Fibroblast of lung (primary cell): ENCODE data around the gene CTTNBP2NL. TPM values are rescaled to one million over a fixed set of nuclear protein-coding genes. Genes with fewer than 3 reads are reported as not detected.

Experiments
- DNase-seq, 2 donors: peaks; one replicate each; pipeline versions ENCODE4 v3.0.0 to v3.0.0-alpha.2; 2010; ENCODE audit warnings: low read depth in 2 of 2
- H2AFZ ChIP-seq: 2 replicates; pipeline ENCODE4 v1.5.1; 2012; ENCODE audit warnings: low read length, control low read depth, inconsistent platforms
- H3K27ac ChIP-seq: 2 replicates; pipeline ENCODE4 v1.5.1; 2011; ENCODE audit warnings: low read length, control low read depth; ENCODE audit not compliant: insufficient read depth
- H3K27me3 ChIP-seq: 2 replicates; pipeline ENCODE4 v1.5.1; 2011; ENCODE audit warnings: mild to moderate bottlenecking, low read length; ENCODE audit not compliant: control insufficient read depth, insufficient read depth
- H3K36me3 ChIP-seq: 2 replicates; pipeline ENCODE4 v1.5.1; 2011; ENCODE audit warnings: low read length; ENCODE audit not compliant: control insufficient read depth, insufficient read depth
- H3K4me1 ChIP-seq: 2 replicates; pipeline ENCODE4 v1.5.1; 2011; ENCODE audit warnings: low read length; ENCODE audit not compliant: control insufficient read depth, insufficient read depth; ENCODE audit errors: extremely low read depth
- H3K4me2 ChIP-seq: 2 replicates; pipeline ENCODE4 v1.5.1; 2011; ENCODE audit warnings: low read length, control low read depth; ENCODE audit not compliant: insufficient read depth; ENCODE audit errors: extremely low read depth
- H3K4me3 ChIP-seq, 4 experiments: fragments of 200-600 bp in 1 of 4; sonication (generic) in 1 of 4; replicated peaks in 1 of 4; 2 replicates each; pipeline ENCODE4 v1.5.1; 2011 to 2016; ENCODE audit warnings: low read length in 4 of 4, low read depth in 3 of 4, mild to moderate bottlenecking in 3 of 4, control low read depth in 2 of 4, inconsistent platforms in 1 of 4, mixed read lengths in 1 of 4; ENCODE audit not compliant: insufficient read depth in 1 of 4; ENCODE audit errors: control extremely low read depth in 1 of 4
- H3K79me2 ChIP-seq: 2 replicates; pipeline ENCODE4 v1.5.1; 2012; ENCODE audit warnings: mild to moderate bottlenecking, low read length, inconsistent platforms; ENCODE audit not compliant: control insufficient read depth, insufficient read depth
- H3K9ac ChIP-seq: 2 replicates; pipeline ENCODE4 v1.5.1; 2011; ENCODE audit warnings: mild to moderate bottlenecking, low read length, control low read depth; ENCODE audit not compliant: insufficient read depth
- H3K9me3 ChIP-seq: 2 replicates; pipeline ENCODE4 v1.5.1; 2012; ENCODE audit warnings: low read depth, low read length; ENCODE audit not compliant: control insufficient read depth, insufficient read depth
- H4K20me1 ChIP-seq: 2 replicates; pipeline ENCODE4 v1.5.1; 2011; ENCODE audit warnings: low read length; ENCODE audit not compliant: control insufficient read depth, insufficient read depth; ENCODE audit errors: extremely low read depth
- EZH2 ChIP-seq: IDR thresholded peaks from 2 replicates; pipeline ENCODE4 v1.5.1; 2012; ENCODE audit warnings: low read length, control low read depth, mild to moderate bottlenecking; ENCODE audit errors: missing control alignments
- polyA plus RNA-seq, 2 donors: library from polyadenylated mRNA; depleted of rRNA in 1 of 2; stranded (reverse) in 1 of 2; unstranded in 1 of 2; fragments of >200 nt; gene quantifications; 2 replicates each; pipeline ENCODE4 v1.2.1, GENCODE V29; 2011 to 2012; ENCODE audit warnings: missing spikeins in 1 of 2
- total RNA-seq: library from RNA; depleted of rRNA; stranded (reverse); fragments of >200 nt; gene quantifications from 2 replicates; pipeline ENCODE4 v1.2.1, GENCODE V29; 2014
- TF ChIP-seq, protein P1 (sequence below), 2 donors: IDR thresholded peaks in 1 of 2; conservative IDR thresholded peaks in 1 of 2; 1 replicate in 1 of 2; 2 replicates in 1 of 2; pipeline ENCODE4 v1.5.1; 2011 to 2012; ENCODE audit warnings: low read length in 2 of 2, control low read depth in 1 of 2, inconsistent platforms in 1 of 2, low read depth in 1 of 2, mild to moderate bottlenecking in 1 of 2

Gene CTTNBP2NL
- total and polyA plus RNA-seq, 2 donors (not counting 1 experiment from before 2014, with no cell fraction given), result 18.5 to 26.8 TPM

DNA sequence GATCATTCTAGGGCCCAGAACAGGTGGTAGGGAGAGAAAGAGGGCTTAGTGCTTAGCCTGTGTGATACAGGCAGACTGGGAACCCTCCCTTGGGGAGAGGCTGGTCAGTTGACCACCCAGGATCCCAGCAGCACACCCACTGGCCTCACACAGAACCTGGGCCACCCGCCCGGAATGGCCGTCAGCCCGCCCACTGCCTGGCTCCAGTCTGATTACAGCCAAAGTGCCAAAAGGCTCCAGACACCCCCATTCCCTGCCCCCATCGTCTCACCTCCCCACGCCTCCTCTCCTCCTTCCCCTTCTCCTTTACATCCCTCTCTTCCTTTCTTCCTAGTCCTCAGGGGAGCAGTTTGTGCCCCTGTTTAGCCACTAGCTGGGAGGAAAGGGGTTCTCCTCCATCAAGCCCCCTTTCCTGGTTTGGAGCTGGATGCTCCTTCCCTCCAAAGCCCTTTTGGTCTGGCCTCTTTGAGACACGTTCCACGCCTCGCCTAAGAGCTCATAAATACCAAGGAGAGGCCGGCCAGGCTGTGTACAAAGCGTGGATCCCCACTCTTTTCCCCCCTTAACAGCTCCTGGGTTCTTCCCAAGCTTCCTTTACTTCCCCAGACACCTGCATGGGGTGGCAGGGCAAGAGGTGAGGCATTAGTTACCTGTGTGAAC is 108.1 kb downstream of the CTTNBP2NL start:
- DNase-seq, result no peak
- peaks cover 2% of the 10 kb centered on the region for H3K4me1 ChIP-seq

DNA sequence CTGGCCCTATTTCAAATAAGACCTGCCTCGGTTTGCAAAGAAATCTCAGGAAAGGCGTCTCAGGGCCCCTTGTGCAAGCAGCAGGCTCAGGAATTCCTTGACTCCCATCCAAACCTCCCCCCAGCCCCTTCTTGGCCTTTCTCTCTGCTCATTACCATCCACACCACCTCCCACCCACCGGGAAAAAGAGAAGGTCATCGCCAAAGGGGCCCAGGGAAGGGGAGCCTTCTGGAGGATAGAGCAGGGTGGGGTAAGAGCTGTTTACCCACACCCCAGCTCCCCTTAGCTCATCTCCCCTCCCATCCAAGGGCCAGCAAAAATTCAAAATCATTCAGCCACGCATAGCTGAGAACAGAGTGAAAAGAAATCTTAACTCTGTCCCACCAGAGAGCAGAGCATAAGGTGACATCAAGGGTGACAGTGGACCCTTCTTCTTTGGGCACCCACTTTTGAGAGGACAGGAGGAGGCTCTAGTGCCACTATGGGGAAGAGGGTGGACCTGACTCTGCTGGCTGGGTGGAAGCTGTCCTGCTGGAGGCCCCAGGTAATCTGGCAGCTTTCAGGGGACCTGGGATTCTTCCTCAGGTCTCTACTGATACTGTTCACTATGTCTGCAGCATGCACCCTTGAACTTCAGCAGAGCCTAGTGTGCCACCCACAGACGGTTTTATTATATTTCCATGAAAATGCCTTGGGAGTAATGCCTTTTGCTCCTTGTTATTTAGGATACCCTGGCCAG is 108.8 kb downstream of the CTTNBP2NL start:
- peaks cover 24% of the 10 kb centered on the region for H3K27me3 ChIP-seq
- H3K4me2 ChIP-seq, result no peak overlapping the region
- no peak overlapping the region for H3K27ac ChIP-seq
- H4K20me1 ChIP-seq, result no peaks in the 10 kb centered on the region
- H3K79me2 ChIP-seq, result no peaks in the 10 kb centered on the region
- no peaks in the 10 kb centered on the region for H3K36me3 ChIP-seq
- no peaks in the 10 kb centered on the region for H3K9me3 ChIP-seq
- H2AFZ ChIP-seq, result no peak overlapping the region
- H3K9ac ChIP-seq, result no peak overlapping the region
- TF ChIP-seq, protein P1, sequence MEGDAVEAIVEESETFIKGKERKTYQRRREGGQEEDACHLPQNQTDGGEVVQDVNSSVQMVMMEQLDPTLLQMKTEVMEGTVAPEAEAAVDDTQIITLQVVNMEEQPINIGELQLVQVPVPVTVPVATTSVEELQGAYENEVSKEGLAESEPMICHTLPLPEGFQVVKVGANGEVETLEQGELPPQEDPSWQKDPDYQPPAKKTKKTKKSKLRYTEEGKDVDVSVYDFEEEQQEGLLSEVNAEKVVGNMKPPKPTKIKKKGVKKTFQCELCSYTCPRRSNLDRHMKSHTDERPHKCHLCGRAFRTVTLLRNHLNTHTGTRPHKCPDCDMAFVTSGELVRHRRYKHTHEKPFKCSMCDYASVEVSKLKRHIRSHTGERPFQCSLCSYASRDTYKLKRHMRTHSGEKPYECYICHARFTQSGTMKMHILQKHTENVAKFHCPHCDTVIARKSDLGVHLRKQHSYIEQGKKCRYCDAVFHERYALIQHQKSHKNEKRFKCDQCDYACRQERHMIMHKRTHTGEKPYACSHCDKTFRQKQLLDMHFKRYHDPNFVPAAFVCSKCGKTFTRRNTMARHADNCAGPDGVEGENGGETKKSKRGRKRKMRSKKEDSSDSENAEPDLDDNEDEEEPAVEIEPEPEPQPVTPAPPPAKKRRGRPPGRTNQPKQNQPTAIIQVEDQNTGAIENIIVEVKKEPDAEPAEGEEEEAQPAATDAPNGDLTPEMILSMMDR (conservative IDR thresholded peaks at IDR 0.05 in 1 of 2, IDR thresholded peaks at IDR 0.05 in 1 of 2; ENCODE audit: low read depth in 1 of 2, low read length in 2 of 2), result no peak
- no peak for TF ChIP-seq EZH2
- peaks cover 2% of the 10 kb centered on the region for H3K4me1 ChIP-seq
- no peak for DNase-seq
- H3K4me3 ChIP-seq, result no peak overlapping the region

More for the DNA sequence above, 108.1 kb downstream of the CTTNBP2NL start:
- Histone ChIP-seq H4K20me1 (no peaks in the 10 kb centered on the region), H3K4me2 (no peak overlapping the region), H3K9ac (no peak overlapping the region), H3K36me3 (no peaks in the 10 kb centered on the region), H3K9me3 (no peaks in the 10 kb centered on the region), H3K4me3 (no peak overlapping the region), H3K27ac (no peak overlapping the region), H2AFZ (no peak overlapping the region), H3K27me3 (peaks cover 20% of the 10 kb centered on the region), H3K79me2 (no peaks in the 10 kb centered on the region)
- TF ChIP-seq EZH2, result no peak
- TF ChIP-seq, protein P1 (conservative IDR thresholded peaks at IDR 0.05 in 1 of 2, IDR thresholded peaks at IDR 0.05 in 1 of 2; ENCODE audit: low read depth in 1 of 2, low read length in 2 of 2), result no peak

GRCh38 chr1:112505400-112505785 is 109.4 kb downstream of the CTTNBP2NL start:
- Histone ChIP-seq H3K4me1 (peaks cover 2% of the 10 kb centered on the region), H3K79me2 (no peaks in the 10 kb centered on the region), H3K9ac (no peak overlapping the region), H3K4me3 (no peak overlapping the region), H4K20me1 (no peaks in the 10 kb centered on the region), H3K27me3 (peaks cover 27% of the 10 kb centered on the region), H3K9me3 (no peaks in the 10 kb centered on the region), H3K27ac (no peak overlapping the region), H2AFZ (no peak overlapping the region), H3K4me2 (no peak overlapping the region), H3K36me3 (no peaks in the 10 kb centered on the region)
- no peak for DNase-seq
- TF ChIP-seq EZH2, result no peak
- TF ChIP-seq, protein P1 (conservative IDR thresholded peaks at IDR 0.05 in 1 of 2, IDR thresholded peaks at IDR 0.05 in 1 of 2; ENCODE audit: low read depth in 1 of 2, low read length in 2 of 2), result no peak
